DOHH2 (cell line): ENCODE data around the gene PEX14.

Experiments used
- H3F3A ChIP-seq: fragments of 200-600 bp; sonication (generic), shearing (Covaris generic); 2 replicates; pipeline ENCODE4 v1.6.0; 2016; ENCODE audit warnings: antibody characterized with exemption, mild to moderate bottlenecking; ENCODE audit not compliant: control insufficient read depth, insufficient read depth
- H3K27ac ChIP-seq: fragments of 200-600 bp; sonication (generic); 2 replicates; pipeline ENCODE4 v1.5.1; 2014; ENCODE audit warnings: low read depth, mild to moderate bottlenecking, low read length, moderate library complexity
- H3K27me3 ChIP-seq: fragments of 200-600 bp; sonication (generic); 2 replicates; pipeline ENCODE4 v1.6.1; 2014; ENCODE audit warnings: mild to moderate bottlenecking, low read length, mixed read lengths; ENCODE audit not compliant: control insufficient read depth
- H3K36me3 ChIP-seq: fragments of 200-600 bp; sonication (generic); 2 replicates; pipeline ENCODE4 v1.6.1; 2014; ENCODE audit warnings: mild to moderate bottlenecking, low read length, moderate library complexity, mixed read lengths; ENCODE audit not compliant: control insufficient read depth
- H3K4me1 ChIP-seq: fragments of 200-600 bp; sonication (generic); 2 replicates; pipeline ENCODE4 v1.6.1; 2014; ENCODE audit warnings: mild to moderate bottlenecking, low read length, mixed read lengths; ENCODE audit not compliant: control insufficient read depth
- H3K4me2 ChIP-seq: fragments of 200-600 bp; sonication (generic); 2 replicates; pipeline ENCODE4 v1.6.0; 2014; ENCODE audit warnings: mild to moderate bottlenecking, low read length, moderate library complexity
- H3K4me3 ChIP-seq: fragments of 200-600 bp; sonication (generic); 2 replicates; pipeline ENCODE4 v1.5.1; 2014; ENCODE audit warnings: mild to moderate bottlenecking, low read length, mixed read lengths
- H3K79me2 ChIP-seq: fragments of 200-600 bp; sonication (generic); 2 replicates; pipeline ENCODE4 v1.6.1; 2014; ENCODE audit warnings: mild to moderate bottlenecking, low read length, mixed read lengths; ENCODE audit not compliant: control insufficient read depth
- H3K9me2 ChIP-seq: fragments of 200-600 bp; sonication (generic); replicated peaks from 2 replicates; pipeline ENCODE4 v1.6.1; 2014; ENCODE audit warnings: mild to moderate bottlenecking, low read length, mixed read lengths; ENCODE audit not compliant: control insufficient read depth
- H3K9me3 ChIP-seq: fragments of 200-600 bp; sonication (generic); 2 replicates; pipeline ENCODE4 v1.6.1; 2014; ENCODE audit warnings: antibody characterized with exemption, low read length, mixed read lengths; ENCODE audit not compliant: control insufficient read depth, insufficient read depth
- H4K20me1 ChIP-seq: fragments of 200-600 bp; sonication (generic); 2 replicates; pipeline ENCODE4 v1.6.0; 2014; ENCODE audit warnings: low read depth, mild to moderate bottlenecking, antibody characterized with exemption, low read length, moderate library complexity; ENCODE audit not compliant: control insufficient read depth, insufficient read depth
- EZH2phosphoT487 ChIP-seq: fragments of 200-600 bp; sonication (generic); IDR thresholded peaks from 2 replicates; pipeline ENCODE4 v1.6.1; 2017; ENCODE audit warnings: borderline replicate concordance, mild to moderate bottlenecking, antibody characterized with exemption, low read length, moderate library complexity, mixed read lengths
- TF ChIP-seq, protein P1 (sequence below): fragments of 200-600 bp; sonication (generic); IDR thresholded peaks from one replicate; pipeline ENCODE4 v1.5.1; 2014; ENCODE audit warnings: antibody characterized with exemption, mild to moderate bottlenecking, low read depth, low read length; ENCODE audit not compliant: poor library complexity, severe bottlenecking

The PEX14 gene

DNA sequence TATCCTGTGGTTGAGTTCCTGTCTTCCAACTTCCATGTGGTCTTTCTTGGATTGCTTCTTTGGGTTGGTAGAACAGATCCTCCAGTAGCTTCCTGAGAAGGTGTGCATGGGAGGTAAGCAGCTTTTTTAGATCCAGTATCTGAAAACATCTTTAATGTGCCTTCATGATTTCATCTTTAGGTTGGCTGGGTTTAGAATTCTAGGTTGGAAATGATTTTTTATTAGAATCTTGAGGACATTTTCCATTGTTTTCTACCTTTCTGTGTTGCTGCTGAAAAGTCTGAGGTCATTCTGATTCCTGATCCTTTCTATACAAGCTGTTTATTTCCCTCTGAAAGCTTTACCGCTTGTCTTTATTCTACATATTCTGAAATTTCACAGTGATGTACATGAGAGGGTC, 94.8 kb downstream of the PEX14 start:
- TF ChIP-seq EZH2phosphoT487, result no peak
- TF ChIP-seq, protein P1, sequence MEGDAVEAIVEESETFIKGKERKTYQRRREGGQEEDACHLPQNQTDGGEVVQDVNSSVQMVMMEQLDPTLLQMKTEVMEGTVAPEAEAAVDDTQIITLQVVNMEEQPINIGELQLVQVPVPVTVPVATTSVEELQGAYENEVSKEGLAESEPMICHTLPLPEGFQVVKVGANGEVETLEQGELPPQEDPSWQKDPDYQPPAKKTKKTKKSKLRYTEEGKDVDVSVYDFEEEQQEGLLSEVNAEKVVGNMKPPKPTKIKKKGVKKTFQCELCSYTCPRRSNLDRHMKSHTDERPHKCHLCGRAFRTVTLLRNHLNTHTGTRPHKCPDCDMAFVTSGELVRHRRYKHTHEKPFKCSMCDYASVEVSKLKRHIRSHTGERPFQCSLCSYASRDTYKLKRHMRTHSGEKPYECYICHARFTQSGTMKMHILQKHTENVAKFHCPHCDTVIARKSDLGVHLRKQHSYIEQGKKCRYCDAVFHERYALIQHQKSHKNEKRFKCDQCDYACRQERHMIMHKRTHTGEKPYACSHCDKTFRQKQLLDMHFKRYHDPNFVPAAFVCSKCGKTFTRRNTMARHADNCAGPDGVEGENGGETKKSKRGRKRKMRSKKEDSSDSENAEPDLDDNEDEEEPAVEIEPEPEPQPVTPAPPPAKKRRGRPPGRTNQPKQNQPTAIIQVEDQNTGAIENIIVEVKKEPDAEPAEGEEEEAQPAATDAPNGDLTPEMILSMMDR, result no peak

DNA sequence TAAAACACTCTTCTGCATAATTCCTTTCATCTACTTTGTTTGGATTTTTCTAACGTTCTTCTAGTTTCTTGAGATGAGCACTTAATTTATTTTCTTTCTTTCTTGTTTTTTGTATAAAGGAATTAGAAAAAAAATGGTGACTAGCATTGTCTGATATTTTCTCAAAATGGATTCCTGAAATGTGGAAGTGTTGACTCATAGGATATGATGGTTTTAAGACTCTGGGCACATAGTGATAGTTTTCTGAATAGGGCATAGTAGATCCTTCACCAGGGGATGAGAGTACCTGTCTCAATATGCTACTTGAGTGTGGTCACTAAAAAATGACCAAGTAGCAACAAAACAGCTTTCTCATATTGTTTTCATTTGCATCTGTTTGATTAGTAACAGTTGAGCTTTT, 100.9 kb downstream of the PEX14 start:
- H3K4me2 ChIP-seq, result no peak overlapping the region
- H4K20me1 ChIP-seq, result no peaks in the 10 kb centered on the region
- H3K27me3 ChIP-seq, result no peaks in the 10 kb centered on the region
- H3K27ac ChIP-seq, result no peak overlapping the region
- no peaks in the 10 kb centered on the region for H3K36me3 ChIP-seq
- no peak for TF ChIP-seq EZH2phosphoT487
- TF ChIP-seq, protein P1, result no peak
- H3K4me1 ChIP-seq, result no peaks in the 10 kb centered on the region
- H3K9me2 ChIP-seq, result no peaks in the 10 kb centered on the region
- no peaks in the 10 kb centered on the region for H3F3A ChIP-seq
- H3K9me3 ChIP-seq, result no peaks in the 10 kb centered on the region
- H3K79me2 ChIP-seq, result no peaks in the 10 kb centered on the region
- no peak overlapping the region for H3K4me3 ChIP-seq

More for the DNA sequence above, 94.8 kb downstream of the PEX14 start:
- no peaks in the 10 kb centered on the region for H3K36me3 ChIP-seq
- peaks cover 8% of the 10 kb centered on the region for H3K4me1 ChIP-seq
- H3F3A ChIP-seq, result no peaks in the 10 kb centered on the region
- no peaks in the 10 kb centered on the region for H3K9me2 ChIP-seq
- H3K4me2 ChIP-seq, result no peak overlapping the region
- no peak overlapping the region for H3K27ac ChIP-seq
- H3K27me3 ChIP-seq, result no peaks in the 10 kb centered on the region
- H3K79me2 ChIP-seq, result no peaks in the 10 kb centered on the region
- H3K4me3 ChIP-seq, result no peak overlapping the region
- no peaks in the 10 kb centered on the region for H3K9me3 ChIP-seq
- H4K20me1 ChIP-seq, result no peaks in the 10 kb centered on the region

DNA sequence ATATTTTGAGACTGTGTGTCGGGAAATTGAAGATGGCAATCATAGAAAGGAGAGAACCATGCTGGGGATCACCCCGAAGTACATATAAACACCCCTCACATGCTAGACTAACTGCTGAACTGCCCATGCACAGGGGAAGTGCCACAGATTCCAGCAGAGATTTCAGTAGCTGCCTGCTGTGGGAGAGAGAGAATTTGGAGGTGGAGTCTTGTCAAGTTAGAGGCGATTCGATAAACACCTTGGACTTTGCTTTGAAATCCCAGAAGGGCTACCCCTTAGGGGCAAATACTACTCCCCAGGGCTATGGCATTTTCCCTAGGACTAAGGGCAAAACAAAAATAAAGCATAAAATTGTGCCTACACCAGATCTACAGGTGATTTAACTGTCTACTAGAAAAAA, 103.3 kb downstream of the PEX14 start:
- no peaks in the 10 kb centered on the region for H3K9me3 ChIP-seq
- no peaks in the 10 kb centered on the region for H3K27me3 ChIP-seq
- no peaks in the 10 kb centered on the region for H3K9me2 ChIP-seq
- no peaks in the 10 kb centered on the region for H4K20me1 ChIP-seq
- no peaks in the 10 kb centered on the region for H3K79me2 ChIP-seq
- H3K27ac ChIP-seq, result no peak overlapping the region
- no peaks in the 10 kb centered on the region for H3K36me3 ChIP-seq
- no peaks in the 10 kb centered on the region for H3K4me1 ChIP-seq
- no peak overlapping the region for H3K4me2 ChIP-seq
- no peak for TF ChIP-seq EZH2phosphoT487
- TF ChIP-seq, protein P1, result no peak
- H3F3A ChIP-seq, result no peaks in the 10 kb centered on the region
- no peak overlapping the region for H3K4me3 ChIP-seq

DNA sequence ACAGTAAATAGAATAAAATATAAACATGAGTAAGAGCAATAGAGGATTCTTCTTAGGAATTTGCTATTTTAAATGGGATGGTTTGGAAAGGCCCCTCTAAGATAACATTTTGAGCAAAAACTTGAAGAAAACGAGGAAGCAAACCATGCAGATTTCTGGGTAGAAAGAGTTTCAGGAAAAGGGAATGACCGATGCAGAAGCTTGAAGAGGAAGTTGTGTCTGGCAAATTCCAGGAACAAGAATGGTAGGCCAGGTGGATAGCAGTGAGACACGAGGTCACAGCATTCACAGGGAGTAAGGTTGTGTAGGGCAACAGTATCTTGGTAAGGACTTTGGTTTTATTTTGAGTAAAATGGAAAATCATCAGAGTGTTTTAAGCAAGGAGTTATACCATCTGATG, 108.9 kb downstream of the PEX14 start:
- H3K4me3 ChIP-seq, result no peak overlapping the region
- no peaks in the 10 kb centered on the region for H3F3A ChIP-seq
- no peaks in the 10 kb centered on the region for H3K4me1 ChIP-seq
- no peak overlapping the region for H3K4me2 ChIP-seq
- H3K36me3 ChIP-seq, result no peaks in the 10 kb centered on the region
- H3K9me3 ChIP-seq, result no peaks in the 10 kb centered on the region
- TF ChIP-seq, protein P1, result no peak
- no peak for TF ChIP-seq EZH2phosphoT487
- H3K27ac ChIP-seq, result no peak overlapping the region
- H3K79me2 ChIP-seq, result no peaks in the 10 kb centered on the region
- H3K9me2 ChIP-seq, result no peaks in the 10 kb centered on the region
- no peaks in the 10 kb centered on the region for H3K27me3 ChIP-seq
- no peaks in the 10 kb centered on the region for H4K20me1 ChIP-seq
